Endothelial cell of umbilical vein (primary cell): ENCODE data around the gene MYT1. TPM values are rescaled to one million over a fixed set of nuclear protein-coding genes. Genes with fewer than 3 reads are reported as not detected.

ENCODE experiments used
- BruUV-seq: library from RNA; stranded (reverse); fragments of 400-500 nt; replicated peaks from 2 replicates; lab custom pipeline; 2021; lab: Mats Ljungman, UMichigan
- CTCF ChIA-PET: fragments of 300-600, 350-600 bp; sonication (Branson Sonifier 250); formaldehyde crosslinking; loops from one replicate; lab custom pipeline; 2021; ENCODE audit warnings: antibody characterized with exemption, inconsistent platforms; lab: Charles Lee
- POLR2A ChIA-PET: fragments of 300-600, 350-600 bp; sonication (Branson Sonifier 250); formaldehyde crosslinking; loops from one replicate; lab custom pipeline; 2021; ENCODE audit warnings: antibody characterized with exemption, inconsistent platforms; lab: Charles Lee
- DNase-seq: peaks from one replicate; pipeline ENCODE4 v3.0.0-alpha.2; 2011; ENCODE audit warnings: low read depth, low spot score
- FAIRE-seq: peaks from 2 replicates; lab custom pipeline; 2011; peaks lifted over from hg19 to GRCh38; lab: Jason Lieb, UNC
- H2AFZ ChIP-seq: 2 replicates; pipeline ENCODE4 v1.6.0; 2012; ENCODE audit warnings: low read depth, low read length, control low read depth, inconsistent platforms
- H3K27ac ChIP-seq: 2 replicates; pipeline ENCODE4 v1.5.1; 2011; ENCODE audit warnings: low read depth, mild to moderate bottlenecking, control low read depth, low read length, moderate library complexity; ENCODE audit not compliant: insufficient read depth
- H3K27me3 ChIP-seq, 2 experiments: 2 replicates each; pipeline versions ENCODE4 v1.6.0 to v1.6.1; 2011; ENCODE audit warnings: low read length in 2 of 2, mixed read lengths in 1 of 2; ENCODE audit not compliant: control insufficient read depth in 2 of 2, insufficient read depth in 2 of 2
- H3K36me3 ChIP-seq, 2 experiments: 2 replicates in 1 of 2; 3 replicates in 1 of 2; pipeline ENCODE4 v1.5.1; 2011; ENCODE audit warnings: low read length in 2 of 2, mild to moderate bottlenecking in 1 of 2, moderate library complexity in 1 of 2; ENCODE audit not compliant: control insufficient read depth in 2 of 2, insufficient read depth in 2 of 2; ENCODE audit errors: extremely low read depth in 1 of 2
- H3K4me1 ChIP-seq: 3 replicates; pipeline ENCODE4 v1.5.1; 2011; ENCODE audit warnings: mild to moderate bottlenecking, low read length; ENCODE audit not compliant: control insufficient read depth, insufficient read depth; ENCODE audit errors: extremely low read depth
- H3K4me2 ChIP-seq: 2 replicates; pipeline ENCODE4 v1.6.1; 2011; ENCODE audit warnings: low read length, control low read depth, mixed read lengths; ENCODE audit not compliant: insufficient read depth
- H3K4me3 ChIP-seq, 3 experiments: fragments of 200-600 bp in 1 of 3; sonication (generic), shearing (Covaris generic) in 1 of 3; replicated peaks in 1 of 3; 2 replicates each; pipeline ENCODE4 v1.5.1; 2011 to 2016; ENCODE audit warnings: control low read depth in 3 of 3, low read length in 3 of 3, mild to moderate bottlenecking in 2 of 3, inconsistent platforms in 1 of 3, low read depth in 1 of 3, moderate library complexity in 1 of 3; ENCODE audit not compliant: insufficient read depth in 1 of 3
- H3K79me2 ChIP-seq: 2 replicates; pipeline ENCODE4 v1.6.0; 2012; ENCODE audit warnings: low read length, inconsistent platforms; ENCODE audit not compliant: control insufficient read depth, insufficient read depth
- H3K9ac ChIP-seq: replicated peaks from 2 replicates; pipeline ENCODE3; 2011; ENCODE audit warnings: low read length, control low read depth; ENCODE audit not compliant: insufficient read depth; ENCODE audit errors: extremely low read depth
- H3K9me1 ChIP-seq: replicated peaks from 3 replicates; pipeline ENCODE4 v1.6.0; 2011; ENCODE audit warnings: mild to moderate bottlenecking, low read length; ENCODE audit not compliant: control insufficient read depth, insufficient read depth; ENCODE audit errors: extremely low read depth
- H3K9me3 ChIP-seq: replicated peaks from 2 replicates; pipeline ENCODE4 v1.5.1; 2012; ENCODE audit warnings: low read length, inconsistent platforms; ENCODE audit not compliant: control insufficient read depth, insufficient read depth
- H4K20me1 ChIP-seq: replicated peaks from 2 replicates; pipeline ENCODE3; 2011; ENCODE audit warnings: mild to moderate bottlenecking, low read length; ENCODE audit not compliant: control insufficient read depth, insufficient read depth; ENCODE audit errors: extremely low read depth
- CTCF ChIP-seq, 2 donors: IDR thresholded peaks; 1 replicate in 1 of 2; 2 replicates in 1 of 2; pipeline ENCODE4 v1.5.1; 2011; ENCODE audit warnings: low read length in 2 of 2, mild to moderate bottlenecking in 2 of 2, moderate library complexity in 2 of 2, control low read depth in 1 of 2, inconsistent platforms in 1 of 2, low read depth in 1 of 2; ENCODE audit not compliant: insufficient read depth in 1 of 2; ENCODE audit errors: extremely low read depth in 1 of 2
- EZH2 ChIP-seq: IDR thresholded peaks from 2 replicates; pipeline ENCODE4 v1.6.1; 2012; ENCODE audit warnings: borderline replicate concordance, low read depth, mild to moderate bottlenecking, moderate library complexity, low read length, inconsistent platforms; ENCODE audit not compliant: severe bottlenecking
- FOS ChIP-seq: IDR thresholded peaks from 2 replicates; pipeline ENCODE4 v1.6.1; 2011; ENCODE audit warnings: mild to moderate bottlenecking, low read length, moderate library complexity, borderline replicate concordance; ENCODE audit not compliant: insufficient read depth
- GATA2 ChIP-seq: IDR thresholded peaks from 2 replicates; pipeline ENCODE4 v1.7.0; 2011; ENCODE audit warnings: low read depth, mild to moderate bottlenecking, moderate library complexity, mixed read lengths, low read length; ENCODE audit not compliant: insufficient read length, insufficient read depth
- JUN ChIP-seq: IDR thresholded peaks from 2 replicates; pipeline ENCODE4 v1.6.1; 2011; ENCODE audit warnings: borderline replicate concordance, low read depth; ENCODE audit not compliant: insufficient read length, insufficient read depth
- MAX ChIP-seq: IDR thresholded peaks from 2 replicates; pipeline ENCODE4 v1.6.1; 2011; ENCODE audit not compliant: insufficient read depth, insufficient read length
- MYC ChIP-seq: IDR thresholded peaks from one replicate; pipeline ENCODE4 v1.6.1; 2011; ENCODE audit warnings: mild to moderate bottlenecking, low read depth, low read length
- POLR2A ChIP-seq: IDR thresholded peaks from 2 replicates; pipeline ENCODE4 v1.6.1; 2012; ENCODE audit warnings: low read depth, mild to moderate bottlenecking, control low read depth, low read length
- POLR2AphosphoS5 ChIP-seq: IDR thresholded peaks from 2 replicates; pipeline ENCODE4 v1.6.1; 2012; ENCODE audit warnings: low read depth, mild to moderate bottlenecking, control low read depth, low read length, moderate library complexity; ENCODE audit not compliant: insufficient read depth
- dilution Hi-C: fragments of 300-500 bp; cut with MboI; formaldehyde crosslinking; loops from one replicate; pipeline ENCODE4 v1.15.0; 2019; ENCODE audit warnings: low sequenced_read_pairs; ENCODE audit not compliant: extremely low pct_ligation_motif_present
- intact Hi-C: fragments of 100-400 bp; cut with micrococcal nuclease; formaldehyde crosslinking; loops from one replicate; pipeline ENCODE4 v1.10.0; 2022
- polyA plus RNA-seq, 4 experiments: library from polyadenylated mRNA; depleted of rRNA in 3 of 4; stranded (reverse) in 3 of 4; unstranded in 1 of 4; fragments of >200 nt; gene quantifications; 2 replicates each; pipeline versions ENCODE4 v1.2.1 to v1.2.3, GENCODE V29; 2011 to 2012; ENCODE audit warnings: missing spikeins in 1 of 4
- total RNA-seq: library from RNA; stranded (reverse); gene quantifications from 2 replicates; pipeline ENCODE4 v1.2.3, GENCODE V29; 2021

Gene MYT1
- total and polyA plus RNA-seq, 2 donors (not counting 3 experiments of a cell fraction or from before 2014, with no cell fraction given) = not detected

- Histone ChIP-seq H3K27me3 (peaks cover 0 to 6% of the 10 kb centered on the region in 2 experiments), H3K79me2 (no peaks in the 10 kb centered on the region), H3K9me1 (no peaks in the 10 kb centered on the region), H3K9ac (no peak overlapping the region), H2AFZ (no peak overlapping the region), H3K4me2 (no peak overlapping the region), H3K9me3 (no peaks in the 10 kb centered on the region), H4K20me1 (no peaks in the 10 kb centered on the region), H3K4me3 (no peak overlapping the region), H3K4me1 (no peaks in the 10 kb centered on the region), H3K27ac (no peak overlapping the region), H3K36me3 (no peaks in the 10 kb centered on the region)
- CTCF ChIA-PET = no interaction called here
- intact Hi-C loops (no loop called here), dilution Hi-C loops (no loop called here)
- TF ChIP-seq FOS (no peak), GATA2 (no peak), CTCF (IDR thresholded peaks at IDR 0.05; ENCODE audit: extremely low read depth in 1 of 2, insufficient read depth in 1 of 2, low read depth in 1 of 2, low read length in 2 of 2) (no peak), MYC (no peak), EZH2 (no peak), JUN (no peak), POLR2A (no peak), POLR2AphosphoS5 (no peak), MAX (no peak)
- no TSS peak for BruUV-seq
- DNase-seq = no peak
- POLR2A ChIA-PET = no interaction called here
- FAIRE-seq = no peak
Observed at GRCh38 chr20:64244281-64244805, 80.1 kb downstream of the MYT1 start.
